HEK293 (cell line): Measurements from ENCODE around the gene HSF2BP.

Experiments
- CTCF ChIA-PET: fragments of 350-600 bp; formaldehyde crosslinking; extraction: SDS; loops from one replicate; lab custom pipeline; 2021; ENCODE audit warnings: antibody characterized with exemption; lab: Yijun Ruan, JAX
- POLR2A ChIA-PET: fragments of 300-600 bp; formaldehyde crosslinking; extraction: SDS; loops from one replicate; lab custom pipeline; 2020; ENCODE audit warnings: antibody characterized with exemption, inconsistent platforms; lab: Yijun Ruan, JAX
- H3K27ac ChIP-seq: fragments of 200-500 bp; sonication (Bioruptor generic); 2 replicates; pipeline ENCODE4 v1.5.1; 2014; ENCODE audit warnings: low read depth, low read length, control low read depth, inconsistent platforms; ENCODE audit errors: extremely low read depth
- H3K36me3 ChIP-seq, 2 experiments: fragments of 200-500 bp in 1 of 2; sonication (Bioruptor generic) in 1 of 2; 1 replicate in 1 of 2; 2 replicates in 1 of 2; pipeline ENCODE4 v1.5.1; 2014 to 2017; ENCODE audit warnings: inconsistent platforms in 2 of 2, low read length in 2 of 2; ENCODE audit not compliant: control insufficient read depth in 2 of 2, insufficient read depth in 1 of 2
- H3K4me1 ChIP-seq: fragments of 200-500 bp; sonication (Bioruptor generic); 2 replicates; pipeline ENCODE4 v1.5.1; 2014; ENCODE audit warnings: mild to moderate bottlenecking, low read length, inconsistent platforms; ENCODE audit not compliant: control insufficient read depth, insufficient read depth
- H3K4me3 ChIP-seq: 2 replicates; pipeline ENCODE4 v1.5.1; 2011; ENCODE audit warnings: low read depth, mild to moderate bottlenecking, control low read depth, low read length, moderate library complexity
- H3K9me3 ChIP-seq: fragments of 200-500 bp; sonication (Bioruptor generic); 2 replicates; pipeline ENCODE4 v1.5.1; 2014; ENCODE audit warnings: low read depth, low read length, inconsistent platforms; ENCODE audit not compliant: control insufficient read depth, insufficient read depth
- ATF2 ChIP-seq: fragments of 450-650 bp; formaldehyde crosslinking; IDR thresholded peaks from 2 replicates; pipeline ENCODE4 v1.5.1; 2016; ENCODE audit warnings: missing biosample characterization, missing genetic modification characterization, low read depth
- HOXD13 ChIP-seq: sonication (generic); formaldehyde crosslinking; IDR thresholded peaks from 2 replicates; pipeline ENCODE4 v1.8.0; 2022; ENCODE audit warnings: missing genetic modification reagents, borderline replicate concordance
- KLF16 ChIP-seq: fragments of 450-650 bp; formaldehyde crosslinking; IDR thresholded peaks from 2 replicates; pipeline ENCODE4 v1.5.1; 2017; ENCODE audit warnings: missing biosample characterization, missing genetic modification characterization
- MYNN ChIP-seq: fragments of 450-650 bp; formaldehyde crosslinking; IDR thresholded peaks from 2 replicates; pipeline ENCODE4 v1.5.1; 2016; ENCODE audit warnings: missing biosample characterization, missing genetic modification characterization, borderline replicate concordance
- RBAK ChIP-seq: fragments of 450-650 bp; formaldehyde crosslinking; IDR thresholded peaks from 2 replicates; pipeline ENCODE4 v1.5.1; 2016; ENCODE audit warnings: missing biosample characterization, missing genetic modification characterization
- REST ChIP-seq: fragments of 450-650 bp; formaldehyde crosslinking; IDR thresholded peaks from 2 replicates; pipeline ENCODE4 v1.5.1; 2016; ENCODE audit warnings: missing biosample characterization, missing genetic modification characterization
- SP2 ChIP-seq: fragments of 450-650 bp; formaldehyde crosslinking; IDR thresholded peaks from 2 replicates; pipeline ENCODE4 v1.5.1; 2016; ENCODE audit warnings: missing biosample characterization, missing genetic modification characterization
- ZNF138 ChIP-seq: fragments of 450-650 bp; formaldehyde crosslinking; IDR thresholded peaks from 2 replicates; pipeline ENCODE4 v1.5.1; 2016; ENCODE audit warnings: missing biosample characterization, missing genetic modification characterization, borderline replicate concordance
- ZNF140 ChIP-seq: fragments of 450-650 bp; formaldehyde crosslinking; IDR thresholded peaks from 2 replicates; pipeline ENCODE4 v1.5.1; 2016; ENCODE audit warnings: missing biosample characterization, missing genetic modification characterization
- ZNF16 ChIP-seq: fragments of 450-650 bp; formaldehyde crosslinking; IDR thresholded peaks from 2 replicates; pipeline ENCODE4 v1.5.1; 2016; ENCODE audit warnings: low read depth, missing biosample characterization, missing genetic modification characterization
- ZNF223 ChIP-seq: fragments of 450-650 bp; formaldehyde crosslinking; IDR thresholded peaks from 2 replicates; pipeline ENCODE4 v1.5.1; 2016; ENCODE audit warnings: missing biosample characterization, missing genetic modification characterization
- ZNF248 ChIP-seq: fragments of 450-650 bp; formaldehyde crosslinking; IDR thresholded peaks from 2 replicates; pipeline ENCODE4 v1.5.1; 2017; ENCODE audit warnings: missing biosample characterization, missing genetic modification characterization
- ZNF560 ChIP-seq: fragments of 450-650 bp; formaldehyde crosslinking; IDR thresholded peaks from 2 replicates; pipeline ENCODE4 v1.5.1; 2017; ENCODE audit warnings: missing biosample characterization, missing genetic modification characterization, borderline replicate concordance
- ZNF561 ChIP-seq: fragments of 450-650 bp; IDR thresholded peaks from 2 replicates; pipeline ENCODE4 v1.5.1; 2018; ENCODE audit warnings: missing biosample characterization, missing genetic modification characterization, borderline replicate concordance
- ZNF585B ChIP-seq: fragments of 450-650 bp; formaldehyde crosslinking; IDR thresholded peaks from 2 replicates; pipeline ENCODE4 v1.5.1; 2016; ENCODE audit warnings: missing biosample characterization, missing genetic modification characterization
- ZNF837 ChIP-seq: fragments of 450-650 bp; formaldehyde crosslinking; IDR thresholded peaks from 2 replicates; pipeline ENCODE4 v1.5.1; 2016; ENCODE audit warnings: missing biosample characterization, missing genetic modification characterization
- ZNF843 ChIP-seq: fragments of 450-650 bp; formaldehyde crosslinking; IDR thresholded peaks from 2 replicates; pipeline ENCODE4 v1.5.1; 2016; ENCODE audit warnings: missing biosample characterization, missing genetic modification characterization
- ZSCAN23 ChIP-seq: fragments of 450-650 bp; formaldehyde crosslinking; IDR thresholded peaks from 2 replicates; pipeline ENCODE4 v1.5.1; 2016; ENCODE audit warnings: missing biosample characterization, missing genetic modification characterization
- ZSCAN4 ChIP-seq: fragments of 450-650 bp; formaldehyde crosslinking; IDR thresholded peaks from 2 replicates; pipeline ENCODE4 v1.5.1; 2017; ENCODE audit warnings: missing biosample characterization, missing genetic modification characterization

HSF2BP gene

GRCh38 chr21:43693981-43694380 is 34.7 kb upstream of the HSF2BP start:
- no peaks in the 10 kb centered on the region for H3K9me3 ChIP-seq
- H3K36me3 ChIP-seq: peaks cover 34 to 71% of the 10 kb centered on the region in 2 experiments
- CTCF ChIA-PET: interaction anchor here (0.7 kb wide), 1 partner anchor 23 kb away, joined by 3 read pairs; no protein-coding TSS in a partner anchor
- no peak overlapping the region for H3K27ac ChIP-seq
- TF ChIP-seq HOXD13 (no peak), ZSCAN23 (tag by site-specific recombination) (no peak), ZNF138 (tag by site-specific recombination) (no peak), SP2 (tag by site-specific recombination) (no peak), ZNF585B (tag by site-specific recombination) (no peak), ZNF561 (tag by site-specific recombination) (no peak), ZNF248 (no peak), ZNF16 (tag by site-specific recombination) (no peak), ZNF560 (tag by site-specific recombination) (no peak), ZNF843 (tag by site-specific recombination) (no peak), ZNF223 (tag by site-specific recombination) (no peak), ATF2 (tag by site-specific recombination) (no peak), ZSCAN4 (tag by site-specific recombination) (no peak), ZNF837 (tag by site-specific recombination) (no peak), MYNN (tag by site-specific recombination) (no peak), KLF16 (tag by site-specific recombination) (no peak), RBAK (tag by site-specific recombination) (no peak), ZNF140 (tag by site-specific recombination) (no peak)
- TF ChIP-seq, all 188 proteins: peak for 0
- POLR2A ChIA-PET: no interaction called here
- Histone ChIP-seq H3K4me3 (no peak overlapping the region), H3K4me1 (no peaks in the 10 kb centered on the region)

GRCh38 chr21:43692949-43693348 is 33.7 kb upstream of the HSF2BP start:
- H3K9me3 ChIP-seq: no peaks in the 10 kb centered on the region
- TF ChIP-seq REST (tag by site-specific recombination) (peak; percentile 75), HOXD13 (no peak)
- H3K4me1 ChIP-seq: no peaks in the 10 kb centered on the region
- peaks cover 38 to 82% of the 10 kb centered on the region in 2 experiments for H3K36me3 ChIP-seq
- POLR2A ChIA-PET: no interaction called here
- H3K4me3 ChIP-seq: no peak overlapping the region
- CTCF ChIA-PET: interaction anchor here (0.6 to 1.2 kb wide), 2 partner anchors 15 to 17 kb away, joined by 3 to 4 read pairs; no protein-coding TSS in a partner anchor
- no peak overlapping the region for H3K27ac ChIP-seq
